HCT116 (cell line): ENCODE measurements around the gene MLH1. TPM values are rescaled to one million over a fixed set of nuclear protein-coding genes. Genes with fewer than 3 reads are reported as not detected.

Source experiments
- ATAC-seq: fragments of 200-7000 bp; cut with Tn5 transposase; 2 replicates; pipeline ENCODE4 v1.9.1; 2020; ENCODE audit warnings: mild to moderate bottlenecking, moderate library complexity
- BruUV-seq: library from RNA; stranded (reverse); fragments of 400-500 nt; replicated peaks from 2 replicates; lab custom pipeline; 2021; lab: Mats Ljungman, UMichigan
- CTCF ChIA-PET: fragments of 300-600 bp; sonication (Branson Sonifier 250); formaldehyde crosslinking; loops from one replicate; lab custom pipeline; 2021; ENCODE audit warnings: antibody characterized with exemption; lab: Charles Lee
- POLR2A ChIA-PET: fragments of 300-600, 350-600 bp; sonication (Branson Sonifier 250); formaldehyde crosslinking; loops from one replicate; lab custom pipeline; 2021; ENCODE audit warnings: antibody characterized with exemption; lab: Charles Lee
- RAD21 ChIA-PET, 2 experiments: fragments of 300-600 bp; sonication (Branson Sonifier 250); formaldehyde crosslinking; loops; one replicate each; lab custom pipeline; 2023; ENCODE audit warnings: low total read pairs in 2 of 2; ENCODE audit not compliant: uncharacterized antibody in 2 of 2, unreplicated experiment in 2 of 2, low non-redundant PET in 1 of 2; lab: Charles Lee
- DNase-seq: peaks from one replicate; pipeline ENCODE4 v3.0.0-alpha.2; 2010; ENCODE audit warnings: low read depth, low spot score
- H2AFZ ChIP-seq: fragments of 200-600 bp; shearing (Covaris generic), sonication (generic); 2 replicates; pipeline ENCODE4 v1.6.1; 2017; ENCODE audit warnings: low read depth, mixed run types, mixed read lengths, antibody characterized with exemption, low read length; ENCODE audit not compliant: poor library complexity, severe bottlenecking
- H3K27ac ChIP-seq: 2 replicates; pipeline ENCODE4 v1.5.1; 2012; ENCODE audit warnings: low read depth, low read length
- H3K27me3 ChIP-seq: fragments of 200-600 bp; sonication (generic); 2 replicates; pipeline ENCODE4 v1.6.1; 2016; ENCODE audit warnings: mixed run types, low read length, mixed read lengths; ENCODE audit not compliant: insufficient read depth
- H3K36me3 ChIP-seq, 2 experiments: fragments of 200-500 bp in 1 of 2; fragments of 200-600 bp in 1 of 2; sonication (Bioruptor generic) in 1 of 2; sonication (generic) in 1 of 2; 2 replicates each; pipeline versions ENCODE4 v1.5.1 to v1.6.1; 2014 to 2016; ENCODE audit warnings: low read length in 2 of 2, inconsistent platforms in 1 of 2, mixed read lengths in 1 of 2, mixed run types in 1 of 2; ENCODE audit not compliant: insufficient read depth in 2 of 2, control insufficient read depth in 1 of 2
- H3K4me1 ChIP-seq, 2 experiments: fragments of 200-600 bp in 1 of 2; sonication (generic) in 1 of 2; 2 replicates each; pipeline versions ENCODE4 v1.5.1 to v1.6.1; 2012 to 2017; ENCODE audit warnings: low read length in 2 of 2, inconsistent platforms in 1 of 2, mild to moderate bottlenecking in 1 of 2, mixed read lengths in 1 of 2, mixed run types in 1 of 2, moderate library complexity in 1 of 2; ENCODE audit not compliant: insufficient read depth in 2 of 2, control insufficient read depth in 1 of 2
- H3K4me2 ChIP-seq: fragments of 200-600 bp; sonication (generic); 2 replicates; pipeline ENCODE4 v1.6.1; 2017; ENCODE audit warnings: mixed run types, low read length, mixed read lengths
- H3K4me3 ChIP-seq, 2 experiments: fragments of 200-600 bp in 1 of 2; sonication (generic) in 1 of 2; replicated peaks in 1 of 2; 2 replicates each; pipeline ENCODE4 v1.5.1; 2011 to 2016; ENCODE audit warnings: low read length in 2 of 2, control low read depth in 1 of 2, low read depth in 1 of 2, mild to moderate bottlenecking in 1 of 2, mixed read lengths in 1 of 2, mixed run types in 1 of 2
- H3K79me2 ChIP-seq: fragments of 200-600 bp; sonication (generic); 2 replicates; pipeline ENCODE4 v1.6.1; 2017; ENCODE audit warnings: mild to moderate bottlenecking, mixed run types, low read length, moderate library complexity, mixed read lengths; ENCODE audit not compliant: insufficient read depth
- H3K9ac ChIP-seq: fragments of 200-600 bp; sonication (generic); 2 replicates; pipeline ENCODE4 v1.6.1; 2016; ENCODE audit warnings: low read length, mixed read lengths
- H3K9me2 ChIP-seq: fragments of 200-600 bp; sonication (generic), shearing (Covaris generic); 2 replicates; pipeline ENCODE4 v1.6.1; 2017; ENCODE audit warnings: mixed run types, mild to moderate bottlenecking, moderate library complexity; ENCODE audit not compliant: insufficient read depth
- H3K9me3 ChIP-seq, 2 experiments: fragments of 200-500 bp in 1 of 2; fragments of 200-600 bp in 1 of 2; sonication (Bioruptor generic) in 1 of 2; sonication (generic) in 1 of 2; 2 replicates each; pipeline ENCODE4 v1.6.1; 2014 to 2017; ENCODE audit warnings: low read length in 2 of 2, mixed read lengths in 2 of 2, inconsistent platforms in 1 of 2, low read depth in 1 of 2, mild to moderate bottlenecking in 1 of 2, mixed run types in 1 of 2, moderate library complexity in 1 of 2; ENCODE audit not compliant: control insufficient read depth in 1 of 2, insufficient read depth in 1 of 2
- H4K20me1 ChIP-seq: fragments of 200-600 bp; sonication (generic), shearing (Covaris generic); 2 replicates; pipeline ENCODE4 v1.6.1; 2017; ENCODE audit warnings: mixed run types, mild to moderate bottlenecking, moderate library complexity; ENCODE audit not compliant: insufficient read depth
- CBX3 ChIP-seq: IDR thresholded peaks from 2 replicates; pipeline ENCODE4 v1.6.1; 2012; ENCODE audit warnings: low read depth
- CTCF ChIP-seq, 3 experiments: fragments of 200-600 bp in 1 of 3; sonication (generic) in 1 of 3; IDR thresholded peaks in 2 of 3; conservative IDR thresholded peaks in 1 of 3; 2 replicates each; pipeline ENCODE4 v1.5.1; 2012 to 2017; ENCODE audit warnings: low read depth in 2 of 3, low read length in 2 of 3, antibody characterized with exemption in 1 of 3, borderline replicate concordance in 1 of 3, control low read depth in 1 of 3, mild to moderate bottlenecking in 1 of 3, mixed read lengths in 1 of 3, mixed run types in 1 of 3, moderate library complexity in 1 of 3; ENCODE audit not compliant: insufficient read depth in 1 of 3
- EGR1 ChIP-seq: IDR thresholded peaks from 2 replicates; pipeline ENCODE4 v1.6.1; 2012; ENCODE audit warnings: low read depth
- EZH2 ChIP-seq: fragments of 200-600 bp; sonication (generic); IDR thresholded peaks from 2 replicates; pipeline ENCODE4 v1.6.1; 2017; ENCODE audit warnings: antibody characterized with exemption, mixed run types
- FOSL1 ChIP-seq: IDR thresholded peaks from 2 replicates; pipeline ENCODE4 v1.6.1; 2012; ENCODE audit warnings: low read depth
- JUND ChIP-seq: IDR thresholded peaks from 2 replicates; pipeline ENCODE4 v1.6.1; 2012
- POLR2AphosphoS5 ChIP-seq: IDR thresholded peaks from 2 replicates; pipeline ENCODE4 v1.6.1; 2011; ENCODE audit warnings: mild to moderate bottlenecking, low read depth, low read length, moderate library complexity
- SRF ChIP-seq: IDR thresholded peaks from 2 replicates; pipeline ENCODE4 v1.6.1; 2012; ENCODE audit warnings: low read depth
- TCF7L2 ChIP-seq: IDR thresholded peaks from 2 replicates; pipeline ENCODE4 v1.7.0; 2011; ENCODE audit warnings: borderline replicate concordance, inconsistent platforms; ENCODE audit not compliant: insufficient read depth, insufficient read length; ENCODE audit errors: extremely low read depth
- YY1 ChIP-seq: IDR thresholded peaks from 2 replicates; pipeline ENCODE4 v1.6.1; 2011; ENCODE audit warnings: low read length, low read depth, moderate library complexity, mild to moderate bottlenecking; ENCODE audit not compliant: insufficient replicate concordance; ENCODE audit errors: extremely low read depth
- ZBTB33 ChIP-seq: IDR thresholded peaks from 2 replicates; pipeline ENCODE4 v1.6.1; 2011; ENCODE audit warnings: mild to moderate bottlenecking, low read length, moderate library complexity; ENCODE audit not compliant: insufficient replicate concordance; ENCODE audit errors: extremely low read depth
- ZNF274 ChIP-seq: fragments of 200-500 bp; sonication (Bioruptor generic); IDR thresholded peaks from 2 replicates; pipeline ENCODE4 v1.6.1; 2014; ENCODE audit warnings: mild to moderate bottlenecking, low read depth, low read length, inconsistent platforms
- intact Hi-C: fragments of 100-400 bp; cut with micrococcal nuclease; formaldehyde crosslinking; loops from 2 replicates; pipeline ENCODE4 v1.10.0; 2022
- total RNA-seq: library from RNA; stranded (reverse); gene quantifications from one replicate; pipeline ENCODE4 v1.2.1, GENCODE V29; 2021; ENCODE audit not compliant: unreplicated experiment
- TF ChIP-seq, protein P1 (sequence below): IDR thresholded peaks from 2 replicates; pipeline ENCODE4 v1.6.1; 2012
- TF ChIP-seq, protein P2 (sequence below): IDR thresholded peaks from 2 replicates; pipeline ENCODE4 v1.6.1; 2012

Gene MLH1
- total RNA-seq, 1 experiment from 2014 or later, result 9.6 TPM

DNA sequence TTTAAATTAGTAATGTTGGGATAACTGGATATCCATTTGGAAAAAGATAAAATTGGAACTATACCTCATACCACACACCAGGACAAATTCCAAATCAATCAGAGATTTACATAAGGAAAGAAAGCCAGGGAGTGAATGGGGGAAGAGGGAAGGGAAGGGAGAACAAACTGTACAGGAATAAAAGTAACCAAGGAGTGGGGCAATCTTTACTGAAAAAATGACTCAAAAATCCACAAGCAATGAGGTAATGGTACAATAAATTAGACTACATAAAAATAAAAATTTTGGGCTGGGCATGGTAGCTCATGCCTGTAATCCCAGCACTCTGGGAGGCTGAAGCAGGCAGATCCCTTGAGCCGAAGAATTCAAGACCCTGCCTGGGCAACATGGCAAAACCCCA, 82.6 kb downstream of the MLH1 start:
- intact Hi-C loops, result no loop called here
- CTCF ChIA-PET, result no interaction called here
- no peak for ATAC-seq
- POLR2A ChIA-PET, result no interaction called here
- H3K79me2 ChIP-seq, result no peaks in the 10 kb centered on the region
- H3K27me3 ChIP-seq, result no peaks in the 10 kb centered on the region
- no peaks in the 10 kb centered on the region for H4K20me1 ChIP-seq
- peaks cover 0 to 3% of the 10 kb centered on the region in 2 experiments; a peak in 1 of 4 replicates for H3K36me3 ChIP-seq
- H3K9ac ChIP-seq, result no peak overlapping the region
- H3K4me3 ChIP-seq, result no peak overlapping the region
- H3K9me3 ChIP-seq, result no peaks in the 10 kb centered on the region
- no peaks in the 10 kb centered on the region for H3K9me2 ChIP-seq
- BruUV-seq, result no TSS peak
- RAD21 ChIA-PET, result no interaction called here
- no peak overlapping the region for H2AFZ ChIP-seq
- no peak overlapping the region for H3K27ac ChIP-seq
- no peak for TF ChIP-seq CBX3
- no peaks in the 10 kb centered on the region for H3K4me1 ChIP-seq
- DNase-seq, result no peak
- H3K4me2 ChIP-seq, result no peak overlapping the region

- no peak overlapping the region for H3K9ac ChIP-seq
- H3K9me3 ChIP-seq, result no peaks in the 10 kb centered on the region
- no peak for ATAC-seq
- no peaks in the 10 kb centered on the region for H3K27me3 ChIP-seq
- H3K4me2 ChIP-seq, result no peak overlapping the region
- intact Hi-C loops, result no loop called here
- H3K36me3 ChIP-seq, result peaks cover 0 to 3% of the 10 kb centered on the region in 2 experiments; a peak in 1 of 4 replicates
- H3K79me2 ChIP-seq, result no peaks in the 10 kb centered on the region
- H2AFZ ChIP-seq, result no peak overlapping the region
- ChIA-PET CTCF (no interaction called here), RAD21 (no interaction called here), POLR2A (no interaction called here)
- no peaks in the 10 kb centered on the region for H3K4me1 ChIP-seq
- H3K27ac ChIP-seq, result no peak overlapping the region
- no peak overlapping the region for H3K4me3 ChIP-seq
- DNase-seq, result no peak
- H4K20me1 ChIP-seq, result no peaks in the 10 kb centered on the region
- no peaks in the 10 kb centered on the region for H3K9me2 ChIP-seq
- no TSS peak for BruUV-seq
- TF ChIP-seq ZNF274, result no peak
- TF ChIP-seq FOSL1, result no peak
- TF ChIP-seq TCF7L2, result no peak
- no peak for TF ChIP-seq CBX3
- no peak for TF ChIP-seq SRF
- TF ChIP-seq JUND, result no peak
- TF ChIP-seq CTCF (IDR thresholded peaks at IDR 0.05 in 2 of 3, conservative IDR thresholded peaks at IDR 0.05 in 1 of 3; ENCODE audit: borderline replicate concordance in 1 of 3, insufficient read depth in 1 of 3, low read depth in 2 of 3, low read length in 2 of 3), result no peak
- TF ChIP-seq EZH2, result no peak
- TF ChIP-seq ZBTB33, result no peak
- TF ChIP-seq EGR1, result no peak
- TF ChIP-seq, protein P1, sequence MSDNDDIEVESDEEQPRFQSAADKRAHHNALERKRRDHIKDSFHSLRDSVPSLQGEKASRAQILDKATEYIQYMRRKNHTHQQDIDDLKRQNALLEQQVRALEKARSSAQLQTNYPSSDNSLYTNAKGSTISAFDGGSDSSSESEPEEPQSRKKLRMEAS, result no peak
- TF ChIP-seq, protein P2, sequence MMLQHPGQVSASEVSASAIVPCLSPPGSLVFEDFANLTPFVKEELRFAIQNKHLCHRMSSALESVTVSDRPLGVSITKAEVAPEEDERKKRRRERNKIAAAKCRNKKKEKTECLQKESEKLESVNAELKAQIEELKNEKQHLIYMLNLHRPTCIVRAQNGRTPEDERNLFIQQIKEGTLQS, result no peak
- no peak for TF ChIP-seq YY1
- no peak for TF ChIP-seq POLR2AphosphoS5
Measured at GRCh38 chr3:37082317-37082716, 89.0 kb downstream of the MLH1 start.
